LNCaP clone FGC (cell line): ENCODE measurements around the gene NKD2.

Experiments used
- DNase-seq: peaks from one replicate; pipeline ENCODE4 v3.0.0-alpha.2; 2011; ENCODE audit warnings: low read depth
- H3K4me3 ChIP-seq: 2 replicates; pipeline ENCODE4 v1.5.1; 2011; ENCODE audit warnings: mild to moderate bottlenecking, low read depth, low read length, control low read depth
- CTCF ChIP-seq: IDR thresholded peaks from 2 replicates; pipeline ENCODE4 v1.5.1; 2012; ENCODE audit warnings: mild to moderate bottlenecking; ENCODE audit not compliant: control insufficient read depth, insufficient read depth; ENCODE audit errors: extremely low read depth

Gene NKD2

GRCh38 chr5:979100-979817, 29.3 kb upstream of the NKD2 start:
- TF ChIP-seq CTCF: no peak
- H3K4me3 ChIP-seq: no peak overlapping the region
- DNase-seq: no peak

GRCh38 chr5:980001-980588, 28.5 kb upstream of the NKD2 start:
- H3K4me3 ChIP-seq: no peak overlapping the region
- no peak for DNase-seq
- no peak for TF ChIP-seq CTCF

DNA sequence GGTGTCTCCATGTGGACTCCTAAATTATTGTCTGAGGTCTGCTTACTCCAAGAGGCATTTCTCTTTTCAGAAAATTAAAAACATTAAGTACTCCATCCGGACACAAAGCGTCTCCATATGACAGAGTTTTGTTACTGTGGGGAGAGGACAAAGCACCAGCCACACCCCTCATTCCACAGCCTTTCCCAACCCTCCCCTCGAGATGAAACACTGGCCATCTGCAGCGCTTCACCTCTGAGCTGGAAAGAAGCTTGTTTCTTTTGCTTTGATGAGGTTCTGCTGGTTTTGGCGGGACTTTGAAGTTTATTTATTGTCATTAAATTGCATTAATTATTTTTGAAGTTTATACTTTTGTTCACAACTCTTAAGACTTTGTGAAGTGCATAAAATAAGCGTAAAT, 27.6 kb upstream of the NKD2 start:
- no peak for TF ChIP-seq CTCF
- H3K4me3 ChIP-seq: no peak overlapping the region
- DNase-seq: no peak

DNA sequence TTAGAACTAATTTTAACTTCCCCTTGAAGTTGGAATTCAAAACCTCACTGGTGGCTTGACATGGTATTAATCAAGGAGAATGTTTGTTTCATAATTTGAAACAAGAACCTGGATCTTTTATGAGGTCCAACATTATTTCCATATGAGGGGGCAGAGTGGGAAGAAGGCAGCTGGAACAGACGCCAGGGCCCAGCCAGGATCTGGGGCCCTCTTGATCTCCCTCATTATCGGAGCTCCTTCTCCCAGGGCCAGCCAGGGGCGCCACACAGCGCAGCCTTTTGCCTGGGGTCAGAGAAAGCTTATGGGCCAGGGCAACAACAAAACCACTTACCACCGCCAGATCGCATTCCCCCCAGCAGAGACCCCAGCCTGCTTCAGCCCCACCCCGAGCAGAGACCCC, 27.1 kb upstream of the NKD2 start:
- no peak for TF ChIP-seq CTCF
- DNase-seq: no peak
- no peak overlapping the region for H3K4me3 ChIP-seq

DNA sequence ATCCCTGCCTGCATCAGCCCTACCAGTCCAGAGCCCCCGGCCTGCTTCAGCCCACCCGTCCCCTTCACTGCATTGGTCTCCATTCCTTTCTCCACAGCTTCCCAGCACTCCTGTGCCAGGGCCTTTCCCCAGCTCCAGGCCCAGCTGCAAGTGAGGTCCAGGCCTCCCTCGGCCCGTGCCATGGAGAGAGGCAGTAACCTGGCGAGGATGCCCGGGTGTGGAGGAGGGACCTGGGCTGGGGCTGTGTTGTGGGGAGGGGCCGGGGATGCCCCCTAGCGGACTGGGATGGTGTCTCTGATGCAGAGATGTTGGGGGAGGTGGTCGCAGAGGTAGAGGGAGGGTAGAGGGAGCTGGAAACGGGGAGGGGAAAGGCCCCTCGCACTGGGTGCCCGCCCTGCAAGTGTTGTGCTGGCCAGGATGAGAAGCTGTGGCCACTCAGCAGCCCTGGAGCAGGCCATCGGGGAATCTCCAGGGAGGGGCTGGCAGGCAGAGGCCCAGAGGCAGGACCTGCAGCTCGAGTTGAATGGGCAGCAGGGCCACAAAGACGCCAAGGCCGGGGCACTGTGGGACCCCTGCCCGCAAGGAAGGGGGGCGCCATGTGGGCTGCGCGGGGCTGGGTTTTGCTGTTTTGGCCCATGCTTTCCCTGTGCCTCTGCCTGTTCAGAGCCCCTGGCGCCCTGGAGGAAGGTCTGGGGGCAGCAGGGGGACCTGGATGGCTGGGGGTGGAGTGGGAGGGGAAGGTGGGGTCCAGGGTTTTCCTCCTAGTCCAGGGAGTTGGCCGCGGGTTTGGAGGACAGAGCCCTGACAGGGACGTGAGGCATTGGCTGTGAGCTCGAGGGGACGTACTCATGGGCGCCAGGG, 26.0 kb upstream of the NKD2 start:
- no peak for DNase-seq
- peak; percentile 38; the same call in 1 of the 2 replicates for TF ChIP-seq CTCF

DNA sequence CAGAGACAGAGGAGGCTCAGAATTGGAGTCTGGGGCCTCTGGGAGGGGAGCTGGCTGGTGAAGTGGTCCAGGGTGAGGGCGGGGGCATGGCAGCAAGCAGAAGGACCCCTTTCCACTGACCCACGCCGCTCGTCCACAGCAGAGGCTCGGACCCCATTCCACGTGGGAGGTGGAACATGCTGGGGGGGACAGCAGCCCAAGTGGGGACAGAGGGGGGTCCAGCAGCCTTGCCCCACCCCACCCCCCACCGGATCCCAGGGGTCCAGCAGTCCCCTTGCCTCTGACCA, 25.4 kb upstream of the NKD2 start:
- no peak for DNase-seq
- no peak overlapping the region for H3K4me3 ChIP-seq
- TF ChIP-seq CTCF: no peak

More for the DNA sequence above, 26.0 kb upstream of the NKD2 start:
- no peak overlapping the region for H3K4me3 ChIP-seq

DNA sequence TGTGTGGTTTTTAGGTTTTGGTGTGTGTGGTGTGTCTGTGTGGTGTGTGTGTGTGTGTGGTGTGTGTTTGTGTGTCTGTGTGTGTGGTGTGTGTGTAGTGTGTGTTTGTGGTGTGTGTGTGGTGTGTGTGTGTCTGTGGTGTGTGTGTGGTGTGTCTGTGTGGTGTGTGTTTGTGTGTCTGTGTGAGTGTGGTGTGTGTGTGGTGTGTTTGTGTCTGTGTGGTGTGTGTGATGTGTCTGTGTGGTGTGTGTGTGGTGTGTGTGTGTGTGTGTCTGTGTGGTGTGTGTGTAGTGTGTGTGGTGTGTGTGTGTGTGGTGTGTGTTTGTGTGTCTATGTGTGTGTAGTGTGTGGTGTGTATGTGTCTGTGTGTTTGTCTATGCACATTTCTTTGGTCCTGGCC, 25.0 kb upstream of the NKD2 start:
- H3K4me3 ChIP-seq: no peak overlapping the region
- TF ChIP-seq CTCF: no peak
- DNase-seq: no peak
